HCT116 (cell line): ENCODE measurements around the gene PPP6R3. TPM values are rescaled to one million over a fixed set of nuclear protein-coding genes. Genes with fewer than 3 reads are reported as not detected.

Experiments
- ATAC-seq: fragments of 200-7000 bp; cut with Tn5 transposase; 2 replicates; pipeline ENCODE4 v1.9.1; 2020; ENCODE audit warnings: mild to moderate bottlenecking, moderate library complexity
- BruUV-seq: library from RNA; stranded (reverse); fragments of 400-500 nt; replicated peaks from 2 replicates; lab custom pipeline; 2021; lab: Mats Ljungman, UMichigan
- CTCF ChIA-PET: fragments of 300-600 bp; sonication (Branson Sonifier 250); formaldehyde crosslinking; loops from one replicate; lab custom pipeline; 2021; ENCODE audit warnings: antibody characterized with exemption; lab: Charles Lee
- POLR2A ChIA-PET: fragments of 300-600, 350-600 bp; sonication (Branson Sonifier 250); formaldehyde crosslinking; loops from one replicate; lab custom pipeline; 2021; ENCODE audit warnings: antibody characterized with exemption; lab: Charles Lee
- RAD21 ChIA-PET, 2 experiments: fragments of 300-600 bp; sonication (Branson Sonifier 250); formaldehyde crosslinking; loops; one replicate each; lab custom pipeline; 2023; ENCODE audit warnings: low total read pairs in 2 of 2; ENCODE audit not compliant: uncharacterized antibody in 2 of 2, unreplicated experiment in 2 of 2, low non-redundant PET in 1 of 2; lab: Charles Lee
- DNase-seq: peaks from one replicate; pipeline ENCODE4 v3.0.0-alpha.2; 2010; ENCODE audit warnings: low read depth, low spot score
- H2AFZ ChIP-seq: fragments of 200-600 bp; shearing (Covaris generic), sonication (generic); 2 replicates; pipeline ENCODE4 v1.6.1; 2017; ENCODE audit warnings: low read depth, mixed run types, mixed read lengths, antibody characterized with exemption, low read length; ENCODE audit not compliant: poor library complexity, severe bottlenecking
- H3K27ac ChIP-seq: 2 replicates; pipeline ENCODE4 v1.5.1; 2012; ENCODE audit warnings: low read depth, low read length
- H3K27me3 ChIP-seq: fragments of 200-600 bp; sonication (generic); 2 replicates; pipeline ENCODE4 v1.6.1; 2016; ENCODE audit warnings: mixed run types, low read length, mixed read lengths; ENCODE audit not compliant: insufficient read depth
- H3K36me3 ChIP-seq, 2 experiments: fragments of 200-500 bp in 1 of 2; fragments of 200-600 bp in 1 of 2; sonication (Bioruptor generic) in 1 of 2; sonication (generic) in 1 of 2; 2 replicates each; pipeline versions ENCODE4 v1.5.1 to v1.6.1; 2014 to 2016; ENCODE audit warnings: low read length in 2 of 2, inconsistent platforms in 1 of 2, mixed read lengths in 1 of 2, mixed run types in 1 of 2; ENCODE audit not compliant: insufficient read depth in 2 of 2, control insufficient read depth in 1 of 2
- H3K4me1 ChIP-seq, 2 experiments: fragments of 200-600 bp in 1 of 2; sonication (generic) in 1 of 2; 2 replicates each; pipeline versions ENCODE4 v1.5.1 to v1.6.1; 2012 to 2017; ENCODE audit warnings: low read length in 2 of 2, inconsistent platforms in 1 of 2, mild to moderate bottlenecking in 1 of 2, mixed read lengths in 1 of 2, mixed run types in 1 of 2, moderate library complexity in 1 of 2; ENCODE audit not compliant: insufficient read depth in 2 of 2, control insufficient read depth in 1 of 2
- H3K4me2 ChIP-seq: fragments of 200-600 bp; sonication (generic); 2 replicates; pipeline ENCODE4 v1.6.1; 2017; ENCODE audit warnings: mixed run types, low read length, mixed read lengths
- H3K4me3 ChIP-seq, 2 experiments: fragments of 200-600 bp in 1 of 2; sonication (generic) in 1 of 2; replicated peaks in 1 of 2; 2 replicates each; pipeline ENCODE4 v1.5.1; 2011 to 2016; ENCODE audit warnings: low read length in 2 of 2, control low read depth in 1 of 2, low read depth in 1 of 2, mild to moderate bottlenecking in 1 of 2, mixed read lengths in 1 of 2, mixed run types in 1 of 2
- H3K79me2 ChIP-seq: fragments of 200-600 bp; sonication (generic); 2 replicates; pipeline ENCODE4 v1.6.1; 2017; ENCODE audit warnings: mild to moderate bottlenecking, mixed run types, low read length, moderate library complexity, mixed read lengths; ENCODE audit not compliant: insufficient read depth
- H3K9ac ChIP-seq: fragments of 200-600 bp; sonication (generic); 2 replicates; pipeline ENCODE4 v1.6.1; 2016; ENCODE audit warnings: low read length, mixed read lengths
- H3K9me2 ChIP-seq: fragments of 200-600 bp; sonication (generic), shearing (Covaris generic); 2 replicates; pipeline ENCODE4 v1.6.1; 2017; ENCODE audit warnings: mixed run types, mild to moderate bottlenecking, moderate library complexity; ENCODE audit not compliant: insufficient read depth
- H3K9me3 ChIP-seq, 2 experiments: fragments of 200-500 bp in 1 of 2; fragments of 200-600 bp in 1 of 2; sonication (Bioruptor generic) in 1 of 2; sonication (generic) in 1 of 2; 2 replicates each; pipeline ENCODE4 v1.6.1; 2014 to 2017; ENCODE audit warnings: low read length in 2 of 2, mixed read lengths in 2 of 2, inconsistent platforms in 1 of 2, low read depth in 1 of 2, mild to moderate bottlenecking in 1 of 2, mixed run types in 1 of 2, moderate library complexity in 1 of 2; ENCODE audit not compliant: control insufficient read depth in 1 of 2, insufficient read depth in 1 of 2
- H4K20me1 ChIP-seq: fragments of 200-600 bp; sonication (generic), shearing (Covaris generic); 2 replicates; pipeline ENCODE4 v1.6.1; 2017; ENCODE audit warnings: mixed run types, mild to moderate bottlenecking, moderate library complexity; ENCODE audit not compliant: insufficient read depth
- YY1 ChIP-seq: IDR thresholded peaks from 2 replicates; pipeline ENCODE4 v1.6.1; 2011; ENCODE audit warnings: low read length, low read depth, moderate library complexity, mild to moderate bottlenecking; ENCODE audit not compliant: insufficient replicate concordance; ENCODE audit errors: extremely low read depth
- intact Hi-C: fragments of 100-400 bp; cut with micrococcal nuclease; formaldehyde crosslinking; loops from 2 replicates; pipeline ENCODE4 v1.10.0; 2022
- total RNA-seq: library from RNA; stranded (reverse); gene quantifications from one replicate; pipeline ENCODE4 v1.2.1, GENCODE V29; 2021; ENCODE audit not compliant: unreplicated experiment
- TF ChIP-seq, protein P1 (sequence below), 3 experiments: fragments of 200-600 bp in 1 of 3; sonication (generic) in 1 of 3; IDR thresholded peaks in 2 of 3; conservative IDR thresholded peaks in 1 of 3; 2 replicates each; pipeline ENCODE4 v1.5.1; 2012 to 2017; ENCODE audit warnings: low read depth in 2 of 3, low read length in 2 of 3, antibody characterized with exemption in 1 of 3, borderline replicate concordance in 1 of 3, control low read depth in 1 of 3, mild to moderate bottlenecking in 1 of 3, mixed read lengths in 1 of 3, mixed run types in 1 of 3, moderate library complexity in 1 of 3; ENCODE audit not compliant: insufficient read depth in 1 of 3
- TF ChIP-seq, protein P2 (sequence below): IDR thresholded peaks from 2 replicates; pipeline ENCODE4 v1.6.1; 2011; ENCODE audit warnings: mild to moderate bottlenecking, low read length, moderate library complexity; ENCODE audit not compliant: insufficient replicate concordance; ENCODE audit errors: extremely low read depth

PPP6R3 gene
- total RNA-seq, 1 experiment from 2014 or later: 113 TPM

DNA sequence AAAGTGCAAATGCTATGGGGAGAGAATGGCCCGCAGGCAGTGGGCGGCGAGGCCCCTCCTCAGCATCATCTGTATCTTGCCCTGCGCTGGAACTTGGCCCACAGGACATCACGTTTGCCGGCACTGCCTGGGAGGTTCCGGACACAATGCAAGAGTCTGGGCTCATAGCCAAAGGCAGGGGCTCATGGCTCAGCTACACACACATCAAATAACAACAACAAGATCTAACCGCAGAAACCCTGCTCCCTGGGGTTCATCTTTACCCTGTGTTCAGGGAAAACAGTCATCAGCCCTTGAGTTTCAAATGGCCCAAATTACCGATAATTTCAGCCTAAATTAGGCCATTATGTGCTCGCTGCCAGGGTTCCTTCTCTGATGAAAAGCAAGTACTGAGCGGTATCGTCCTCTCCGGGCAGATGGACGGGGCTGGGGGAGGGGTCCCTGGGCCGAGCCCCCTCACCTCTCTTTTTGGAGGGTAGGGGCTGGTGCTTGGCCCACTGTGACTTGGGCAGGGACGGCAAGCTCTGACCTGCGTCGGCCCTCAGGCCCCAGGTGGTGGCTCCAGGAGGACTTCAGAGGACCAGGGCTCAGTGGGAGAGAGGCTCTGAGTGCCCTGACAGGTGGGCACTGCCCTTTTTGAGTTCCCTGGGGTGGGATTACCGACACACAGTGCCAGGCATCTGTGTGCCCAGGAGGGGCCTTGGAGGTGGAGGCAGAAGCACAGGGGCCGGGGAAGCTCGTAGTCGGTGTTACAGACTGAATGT lies 198.8 kb downstream of the PPP6R3 start:
- Histone ChIP-seq H3K9me2 (no peaks in the 10 kb centered on the region), H4K20me1 (no peaks in the 10 kb centered on the region)
- no peak for DNase-seq
- TF ChIP-seq, protein P1, sequence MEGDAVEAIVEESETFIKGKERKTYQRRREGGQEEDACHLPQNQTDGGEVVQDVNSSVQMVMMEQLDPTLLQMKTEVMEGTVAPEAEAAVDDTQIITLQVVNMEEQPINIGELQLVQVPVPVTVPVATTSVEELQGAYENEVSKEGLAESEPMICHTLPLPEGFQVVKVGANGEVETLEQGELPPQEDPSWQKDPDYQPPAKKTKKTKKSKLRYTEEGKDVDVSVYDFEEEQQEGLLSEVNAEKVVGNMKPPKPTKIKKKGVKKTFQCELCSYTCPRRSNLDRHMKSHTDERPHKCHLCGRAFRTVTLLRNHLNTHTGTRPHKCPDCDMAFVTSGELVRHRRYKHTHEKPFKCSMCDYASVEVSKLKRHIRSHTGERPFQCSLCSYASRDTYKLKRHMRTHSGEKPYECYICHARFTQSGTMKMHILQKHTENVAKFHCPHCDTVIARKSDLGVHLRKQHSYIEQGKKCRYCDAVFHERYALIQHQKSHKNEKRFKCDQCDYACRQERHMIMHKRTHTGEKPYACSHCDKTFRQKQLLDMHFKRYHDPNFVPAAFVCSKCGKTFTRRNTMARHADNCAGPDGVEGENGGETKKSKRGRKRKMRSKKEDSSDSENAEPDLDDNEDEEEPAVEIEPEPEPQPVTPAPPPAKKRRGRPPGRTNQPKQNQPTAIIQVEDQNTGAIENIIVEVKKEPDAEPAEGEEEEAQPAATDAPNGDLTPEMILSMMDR (IDR thresholded peaks at IDR 0.05 in 2 of 3, conservative IDR thresholded peaks at IDR 0.05 in 1 of 3; ENCODE audit: borderline replicate concordance in 1 of 3, insufficient read depth in 1 of 3, low read depth in 2 of 3, low read length in 2 of 3): no peak
- TF ChIP-seq, all 23 proteins: peak for 0
- Histone ChIP-seq H3K4me1 (no peaks in the 10 kb centered on the region), H3K4me3 (no peak overlapping the region), H3K27ac (no peak overlapping the region), H3K9ac (no peak overlapping the region), H3K36me3 (no peaks in the 10 kb centered on the region), H3K79me2 (no peaks in the 10 kb centered on the region), H3K9me3 (no peaks in the 10 kb centered on the region), H3K4me2 (no peak overlapping the region), H3K27me3 (no peaks in the 10 kb centered on the region), H2AFZ (no peak overlapping the region)
- intact Hi-C loops: no loop called here
- POLR2A ChIA-PET: no interaction called here
- RAD21 ChIA-PET: no interaction called here
- ATAC-seq: no peak
- BruUV-seq: no TSS peak
- CTCF ChIA-PET: no interaction called here

DNA sequence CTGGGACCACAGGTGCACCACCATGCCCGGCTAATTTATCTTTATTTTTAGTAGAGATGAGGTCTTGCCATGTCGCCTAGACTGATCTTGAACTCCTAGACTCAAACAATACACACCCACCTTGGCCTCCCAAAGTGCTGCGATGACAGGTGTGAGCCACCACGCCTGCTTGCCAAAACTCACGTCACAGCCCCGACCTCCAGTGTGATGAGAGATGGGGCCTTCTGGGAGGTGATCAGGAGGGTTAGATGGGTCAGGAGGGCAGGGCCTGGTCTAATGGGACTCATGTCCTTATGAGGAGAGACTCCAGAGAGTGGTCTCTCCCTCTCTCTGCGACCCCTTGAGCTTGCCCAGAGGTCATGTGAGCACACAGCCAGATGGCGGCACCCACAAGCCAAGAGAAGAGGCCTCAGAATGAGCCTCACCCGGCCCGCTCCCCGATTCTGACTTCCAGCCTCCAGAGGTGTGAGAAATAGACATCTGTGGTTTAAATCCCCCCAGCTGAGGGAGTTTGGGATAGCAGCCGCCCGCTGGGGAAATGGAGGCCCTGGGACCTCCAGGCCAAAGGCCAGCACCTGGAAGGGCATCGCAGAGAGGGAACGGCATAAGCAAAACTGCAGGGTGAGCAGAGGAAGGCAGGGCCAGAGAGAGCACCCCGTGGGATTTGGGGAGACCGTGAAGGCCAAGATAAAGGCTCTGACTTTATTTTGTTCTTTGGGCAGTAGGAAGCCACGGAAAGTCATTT lies 199.7 kb downstream of the PPP6R3 start:
- Histone ChIP-seq H3K27ac (no peak overlapping the region), H2AFZ (no peak overlapping the region), H3K9me2 (no peaks in the 10 kb centered on the region), H3K4me2 (no peak overlapping the region), H3K36me3 (no peaks in the 10 kb centered on the region), H3K4me1 (no peaks in the 10 kb centered on the region), H3K9ac (no peak overlapping the region), H3K27me3 (no peaks in the 10 kb centered on the region), H3K9me3 (no peaks in the 10 kb centered on the region), H3K79me2 (no peaks in the 10 kb centered on the region), H4K20me1 (no peaks in the 10 kb centered on the region)
- no TSS peak for BruUV-seq
- DNase-seq: no peak
- POLR2A ChIA-PET: no interaction called here
- CTCF ChIA-PET: no interaction called here
- intact Hi-C loops: no loop called here
- RAD21 ChIA-PET: no interaction called here
- TF ChIP-seq YY1: no peak
- TF ChIP-seq, protein P2, sequence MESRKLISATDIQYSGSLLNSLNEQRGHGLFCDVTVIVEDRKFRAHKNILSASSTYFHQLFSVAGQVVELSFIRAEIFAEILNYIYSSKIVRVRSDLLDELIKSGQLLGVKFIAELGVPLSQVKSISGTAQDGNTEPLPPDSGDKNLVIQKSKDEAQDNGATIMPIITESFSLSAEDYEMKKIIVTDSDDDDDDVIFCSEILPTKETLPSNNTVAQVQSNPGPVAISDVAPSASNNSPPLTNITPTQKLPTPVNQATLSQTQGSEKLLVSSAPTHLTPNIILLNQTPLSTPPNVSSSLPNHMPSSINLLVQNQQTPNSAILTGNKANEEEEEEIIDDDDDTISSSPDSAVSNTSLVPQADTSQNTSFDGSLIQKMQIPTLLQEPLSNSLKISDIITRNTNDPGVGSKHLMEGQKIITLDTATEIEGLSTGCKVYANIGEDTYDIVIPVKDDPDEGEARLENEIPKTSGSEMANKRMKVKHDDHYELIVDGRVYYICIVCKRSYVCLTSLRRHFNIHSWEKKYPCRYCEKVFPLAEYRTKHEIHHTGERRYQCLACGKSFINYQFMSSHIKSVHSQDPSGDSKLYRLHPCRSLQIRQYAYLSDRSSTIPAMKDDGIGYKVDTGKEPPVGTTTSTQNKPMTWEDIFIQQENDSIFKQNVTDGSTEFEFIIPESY: no peak
- TF ChIP-seq, all 23 proteins: peak for 0
- no peak overlapping the region for H3K4me3 ChIP-seq
- ATAC-seq: no peak
